ENCODE results near the gene RNF227. TPM values are rescaled to one million over a fixed set of nuclear protein-coding genes. Genes with fewer than 3 reads are reported as not detected.
A peak's percentile ranks its signal among the peaks of the same experiment; 100 is the strongest.

Gene RNF227
- total RNA-seq, 3 donors from 2014 or later: 4.6 to 19.5 (median 8.6) TPM

GRCh38 chr17:7882068-7882467, 34.0 kb downstream of the RNF227 start:
- Histone ChIP-seq H3K4me3 (no peak overlapping the region), H3K27me3 (no peaks in the 10 kb centered on the region), H3K27ac (peak overlapping the region; percentile 56 to 95), H3K4me1 (no peaks in the 10 kb centered on the region), H3K9me3 (no peaks in the 10 kb centered on the region), H3K36me3 (no peaks in the 10 kb centered on the region)
- TF ChIP-seq POLR2A (IDR thresholded peaks at IDR 0.05) (no peak), CTCF (IDR thresholded peaks at IDR 0.05) (no peak), POLR2AphosphoS5 (IDR thresholded peaks at IDR 0.05) (no peak)
- intact Hi-C loops (cut with DNase I; ENCODE audit: low total_unique reads): no loop called here
- no peak for DNase-seq (ENCODE audit: low spot score in 2 of 2)

- TF ChIP-seq POLR2A (IDR thresholded peaks at IDR 0.05): no peak
- no peak for TF ChIP-seq CTCF (IDR thresholded peaks at IDR 0.05)
- TF ChIP-seq POLR2AphosphoS5 (IDR thresholded peaks at IDR 0.05): no peak
- Histone ChIP-seq H3K27ac (peak overlapping the region in 1 of 2 donors; percentile 95), H3K4me1 (no peaks in the 10 kb centered on the region), H3K27me3 (no peaks in the 10 kb centered on the region), H3K4me3 (no peak overlapping the region), H3K36me3 (no peaks in the 10 kb centered on the region), H3K9me3 (no peaks in the 10 kb centered on the region)
- no peak for DNase-seq (ENCODE audit: low spot score in 2 of 2)
- intact Hi-C loops (cut with DNase I; ENCODE audit: low total_unique reads): no loop called here
These were observed 34.6 kb downstream of the RNF227 start for GRCh38 chr17:7881276-7882054.

GRCh38 chr17:7880076-7880868, 35.8 kb downstream of the RNF227 start:
- H3K4me3 ChIP-seq: no peak overlapping the region
- no peaks in the 10 kb centered on the region for H3K4me1 ChIP-seq
- no peaks in the 10 kb centered on the region for H3K9me3 ChIP-seq
- intact Hi-C loops (cut with DNase I; ENCODE audit: low total_unique reads): no loop called here
- no peak for DNase-seq (ENCODE audit: low spot score in 2 of 2)
- TF ChIP-seq POLR2A (IDR thresholded peaks at IDR 0.05): no peak
- TF ChIP-seq CTCF (IDR thresholded peaks at IDR 0.05): no peak
- no peak for TF ChIP-seq POLR2AphosphoS5 (IDR thresholded peaks at IDR 0.05)
- H3K27me3 ChIP-seq: no peaks in the 10 kb centered on the region
- H3K27ac ChIP-seq: no peak overlapping the region
- H3K36me3 ChIP-seq: no peaks in the 10 kb centered on the region

- H3K27me3 ChIP-seq: no peaks in the 10 kb centered on the region
- intact Hi-C loops (cut with DNase I; ENCODE audit: low total_unique reads): no loop called here
- no peaks in the 10 kb centered on the region for H3K36me3 ChIP-seq
- no peak overlapping the region for H3K4me3 ChIP-seq
- no peak for DNase-seq (ENCODE audit: low spot score in 2 of 2)
- H3K4me1 ChIP-seq: no peaks in the 10 kb centered on the region
- TF ChIP-seq POLR2AphosphoS5 (IDR thresholded peaks at IDR 0.05) (no peak), CTCF (IDR thresholded peaks at IDR 0.05) (no peak), POLR2A (IDR thresholded peaks at IDR 0.05) (no peak)
- H3K27ac ChIP-seq: no peak overlapping the region
- H3K9me3 ChIP-seq: no peaks in the 10 kb centered on the region
These were observed 37.9 kb downstream of the RNF227 start for GRCh38 chr17:7878234-7878633.

GRCh38 chr17:7875804-7876370, 40.2 kb downstream of the RNF227 start:
- Histone ChIP-seq H3K27ac (no peak overlapping the region), H3K9me3 (no peaks in the 10 kb centered on the region), H3K36me3 (no peaks in the 10 kb centered on the region), H3K4me1 (no peaks in the 10 kb centered on the region), H3K27me3 (no peaks in the 10 kb centered on the region), H3K4me3 (no peak overlapping the region)
- DNase-seq (ENCODE audit: low spot score in 2 of 2): no peak
- intact Hi-C loops (cut with DNase I; ENCODE audit: low total_unique reads): no loop called here
- TF ChIP-seq CTCF (IDR thresholded peaks at IDR 0.05) (no peak), POLR2A (IDR thresholded peaks at IDR 0.05) (no peak), POLR2AphosphoS5 (IDR thresholded peaks at IDR 0.05) (no peak)
